ENCODE data around the gene IFI44. TPM values are rescaled to one million over a fixed set of nuclear protein-coding genes. Genes with fewer than 3 reads are reported as not detected.

Gene IFI44
- polyA plus RNA-seq, 3 donors = 23.0 to 48.1 (median 35.5) TPM

GRCh38 chr1:78703806-78704205 is 54.2 kb downstream of the IFI44 start:
- H3K4me3 ChIP-seq (replicated peaks in 1 of 3; ENCODE audit: low read depth in 2 of 3, low read length in 3 of 3) = no peak overlapping the region
- H3K27ac ChIP-seq (ENCODE audit: low read depth in 1 of 2, low read length in 2 of 2) = no peak overlapping the region
- no peak for TF ChIP-seq CTCF (IDR thresholded peaks at IDR 0.05)
- no peaks in the 10 kb centered on the region for H3K4me1 ChIP-seq (ENCODE audit: control insufficient read depth in 1 of 2, insufficient read depth in 2 of 2, low read length in 2 of 2)
- no peak overlapping the region for H3K4me2 ChIP-seq (replicated peaks; ENCODE audit: extremely low read depth, low read length, poor library complexity, severe bottlenecking)
- H3K79me2 ChIP-seq (ENCODE audit: insufficient read depth, low read length) = no peaks in the 10 kb centered on the region
- intact Hi-C loops (cut with micrococcal nuclease) = no loop called here
- Mint-ChIP-seq H3K9me3 (peaks cover 6 to 18% (median 10%) of the 10 kb centered on the region in 7 donors), H3K4me1 (no peaks in the 10 kb centered on the region), H3K36me3 (no peaks in the 10 kb centered on the region), H3K27me3 (ENCODE audit: low read depth in 3 of 3) (peaks cover 0 to 4% (median 0%) of the 10 kb centered on the region in 3 donors), H3K4me3 (no peak overlapping the region), H3K27ac (no peak overlapping the region)
- no peaks in the 10 kb centered on the region for H3K36me3 ChIP-seq (replicated peaks in 1 of 2; ENCODE audit: control insufficient read depth in 1 of 2, insufficient read depth in 2 of 2, low read length in 2 of 2)
- H3K9me3 ChIP-seq (replicated peaks in 1 of 2; ENCODE audit: control insufficient read depth in 1 of 2, insufficient read depth in 1 of 2, low read length in 2 of 2) = peaks cover 14% of the 10 kb centered on the region in 2 donors
- DNase-seq = no peak
- no peaks in the 10 kb centered on the region for H3K27me3 ChIP-seq (ENCODE audit: control insufficient read depth in 2 of 2, insufficient read depth in 2 of 2, low read length in 2 of 2)
- H3K9ac ChIP-seq (ENCODE audit: insufficient read depth, low read length, poor library complexity, severe bottlenecking) = no peak overlapping the region
- H4K20me1 ChIP-seq (ENCODE audit: insufficient read depth, low read length) = no peaks in the 10 kb centered on the region
- no peak overlapping the region for H2AFZ ChIP-seq (ENCODE audit: insufficient read depth, low read depth, low read length, poor library complexity, severe bottlenecking)
- WGBS (ENCODE audit: insufficient coverage) = 90% methylated on average over 2 of the region's 4 CpGs

GRCh38 chr1:78712467-78713051 is 62.9 kb downstream of the IFI44 start:
- H3K4me3 ChIP-seq (replicated peaks in 1 of 3; ENCODE audit: low read depth in 2 of 3, low read length in 3 of 3) = no peak overlapping the region
- H3K27me3 Mint-ChIP-seq (ENCODE audit: low read depth in 3 of 3) = peaks cover 0 to 2% (median 1%) of the 10 kb centered on the region in 3 donors
- H3K9ac ChIP-seq (ENCODE audit: insufficient read depth, low read length, poor library complexity, severe bottlenecking) = no peak overlapping the region
- H4K20me1 ChIP-seq (ENCODE audit: insufficient read depth, low read length) = no peaks in the 10 kb centered on the region
- H3K27ac ChIP-seq (ENCODE audit: low read depth in 1 of 2, low read length in 2 of 2) = no peak overlapping the region
- H3K36me3 Mint-ChIP-seq = no peaks in the 10 kb centered on the region
- H3K9me3 Mint-ChIP-seq = peaks cover 0 to 2% (median 0%) of the 10 kb centered on the region in 7 donors
- H3K4me3 Mint-ChIP-seq = no peak overlapping the region
- no CpG with 5 or more reads among the region's 3 CpGs for WGBS (ENCODE audit: insufficient coverage)
- no peaks in the 10 kb centered on the region for H3K79me2 ChIP-seq (ENCODE audit: insufficient read depth, low read length)
- H2AFZ ChIP-seq (ENCODE audit: insufficient read depth, low read depth, low read length, poor library complexity, severe bottlenecking) = no peak overlapping the region
- H3K36me3 ChIP-seq (replicated peaks in 1 of 2; ENCODE audit: control insufficient read depth in 1 of 2, insufficient read depth in 2 of 2, low read length in 2 of 2) = no peaks in the 10 kb centered on the region
- no peaks in the 10 kb centered on the region for H3K27me3 ChIP-seq (ENCODE audit: control insufficient read depth in 2 of 2, insufficient read depth in 2 of 2, low read length in 2 of 2)
- no peaks in the 10 kb centered on the region for H3K4me1 ChIP-seq (ENCODE audit: control insufficient read depth in 1 of 2, insufficient read depth in 2 of 2, low read length in 2 of 2)
- no peaks in the 10 kb centered on the region for H3K4me1 Mint-ChIP-seq
- no peaks in the 10 kb centered on the region for H3K9me3 ChIP-seq (replicated peaks in 1 of 2; ENCODE audit: control insufficient read depth in 1 of 2, insufficient read depth in 1 of 2, low read length in 2 of 2)
- intact Hi-C loops (cut with micrococcal nuclease) = no loop called here
- no peak overlapping the region for H3K4me2 ChIP-seq (replicated peaks; ENCODE audit: extremely low read depth, low read length, poor library complexity, severe bottlenecking)
- DNase-seq = no peak
- H3K27ac Mint-ChIP-seq = no peak overlapping the region
- no peak for TF ChIP-seq CTCF (IDR thresholded peaks at IDR 0.05)
